Sigmoid colon (tissue), 3 donors: ENCODE results near the gene KIF26B.

Source experiments
- CTCF ChIP-seq, 4 experiments: fragments of 450-650 bp in 3 of 4; fragments of 200-600 bp in 1 of 4; IDR thresholded peaks; one replicate each; pipeline ENCODE4 v1.5.1; 2016 to 2019; ENCODE audit warnings: antibody characterized with exemption in 4 of 4, mild to moderate bottlenecking in 3 of 4, moderate library complexity in 2 of 4
- POLR2A ChIP-seq, 2 donors: fragments of 450-650 bp; IDR thresholded peaks; one replicate each; pipeline ENCODE4 v1.6.1; 2016; ENCODE audit warnings: antibody characterized with exemption in 2 of 2, mild to moderate bottlenecking in 2 of 2, moderate library complexity in 2 of 2

- TF ChIP-seq CTCF (IDR thresholded peaks at IDR 0.05) (no peak), POLR2A (IDR thresholded peaks at IDR 0.05) (no peak)
Measured at GRCh38 chr1:245459621-245460020, 304.8 kb downstream of the KIF26B start.
